GM10266 (cell line): ENCODE data around the gene CCDC148.

Source experiments
- DNase-seq: peaks from one replicate; pipeline ENCODE4 v3.0.0; 2012; ENCODE audit errors: extremely low spot score
- CTCF ChIP-seq: IDR thresholded peaks from 2 replicates; pipeline ENCODE4 v1.5.1; 2012; ENCODE audit warnings: mild to moderate bottlenecking, low read depth; ENCODE audit not compliant: control insufficient read depth, insufficient read depth; ENCODE audit errors: missing control alignments

Gene CCDC148

GRCh38 chr2:158266111-158266510 is 190.4 kb downstream of the CCDC148 start:
- no peak for DNase-seq
- TF ChIP-seq CTCF = no peak

GRCh38 chr2:158255257-158255656 is 201.3 kb downstream of the CCDC148 start:
- TF ChIP-seq CTCF = no peak
- DNase-seq = no peak

- TF ChIP-seq CTCF = no peak
- no peak for DNase-seq
Observed at GRCh38 chr2:158253170-158253569, 203.4 kb downstream of the CCDC148 start.

- no peak for TF ChIP-seq CTCF
Observed at GRCh38 chr2:158251356-158251755, 205.2 kb downstream of the CCDC148 start.

GRCh38 chr2:158243392-158243791 is 213.2 kb downstream of the CCDC148 start:
- TF ChIP-seq CTCF = no peak
- DNase-seq = no peak

More at GRCh38 chr2:158251356-158251755, 205.2 kb downstream of the CCDC148 start:
- DNase-seq = no peak

- TF ChIP-seq CTCF = no peak
- no peak for DNase-seq
Observed at GRCh38 chr2:158242280-158242679, 214.3 kb downstream of the CCDC148 start.

- no peak for DNase-seq
- no peak for TF ChIP-seq CTCF
Observed at GRCh38 chr2:158240975-158241374, 215.6 kb downstream of the CCDC148 start.

- TF ChIP-seq CTCF = no peak
- DNase-seq = no peak
Observed at GRCh38 chr2:158239271-158239670, 217.3 kb downstream of the CCDC148 start.
